Fibroblast of lung (primary cell): ENCODE measurements around the gene HIPK2.

ENCODE experiments used
- CTCF ChIP-seq, 2 donors: IDR thresholded peaks in 1 of 2; conservative IDR thresholded peaks in 1 of 2; 1 replicate in 1 of 2; 2 replicates in 1 of 2; pipeline ENCODE4 v1.5.1; 2011 to 2012; ENCODE audit warnings: low read length in 2 of 2, control low read depth in 1 of 2, inconsistent platforms in 1 of 2, low read depth in 1 of 2, mild to moderate bottlenecking in 1 of 2
- EZH2 ChIP-seq: IDR thresholded peaks from 2 replicates; pipeline ENCODE4 v1.5.1; 2012; ENCODE audit warnings: low read length, control low read depth, mild to moderate bottlenecking; ENCODE audit errors: missing control alignments

GRCh38 chr7:139620676-139621344, 157.0 kb downstream of the HIPK2 start:
- TF ChIP-seq CTCF (conservative IDR thresholded peaks at IDR 0.05 in 1 of 2, IDR thresholded peaks at IDR 0.05 in 1 of 2; ENCODE audit: low read depth in 1 of 2, low read length in 2 of 2) (peak; percentile 55 to 72), EZH2 (no peak)
